GM21367 (cell line): ENCODE measurements around the gene ZNF384.

Experiments
- ATAC-seq: cut with Tn5 transposase; IDR thresholded peaks from one replicate; pipeline ENCODE4 v1.9.1; 2021; ENCODE audit not compliant: unreplicated experiment

The ZNF384 gene

GRCh38 chr12:6626654-6627283 lies 62.4 kb downstream of the ZNF384 start:
- no peak for ATAC-seq

GRCh38 chr12:6620885-6621274 lies 68.3 kb downstream of the ZNF384 start:
- no peak for ATAC-seq

DNA sequence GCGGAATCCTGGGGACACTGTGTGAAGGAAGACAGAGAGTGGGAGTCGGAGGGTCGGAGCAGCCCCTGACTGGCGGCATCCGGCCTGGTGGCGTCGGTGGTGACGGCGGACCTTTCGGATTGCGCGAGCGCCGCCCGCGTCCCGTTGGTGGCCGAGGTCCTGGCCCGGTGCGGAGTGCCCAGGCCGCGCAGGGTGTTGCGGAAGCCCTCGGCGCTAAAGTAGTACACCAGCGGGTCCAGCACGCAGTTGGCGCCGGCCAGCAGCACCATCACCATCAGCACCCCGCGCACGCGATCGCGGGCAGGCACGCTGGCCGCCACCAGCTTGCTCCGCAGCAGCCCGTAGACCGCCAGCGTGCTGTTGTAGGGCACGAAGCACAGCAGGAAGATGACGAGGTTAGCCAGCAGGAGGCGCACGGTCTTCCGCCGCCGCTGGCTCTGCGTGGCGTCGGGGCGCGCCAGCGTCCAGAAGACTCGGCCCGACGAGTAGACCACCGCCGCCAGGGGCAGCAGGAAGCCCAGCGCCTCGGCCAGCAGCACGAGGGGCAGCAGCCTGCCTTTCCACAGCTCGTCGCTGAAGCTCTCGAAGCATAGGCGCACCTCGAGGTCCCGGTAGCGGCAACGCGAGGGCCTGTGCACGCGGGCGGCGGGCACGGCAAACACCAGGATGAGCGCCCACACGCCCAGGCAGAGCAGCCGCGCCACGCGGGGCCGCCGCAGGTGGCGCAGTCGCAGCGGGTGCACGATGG lies 68.9 kb downstream of the ZNF384 start:
- no peak for ATAC-seq

- no peak for ATAC-seq
These were observed 70.5 kb downstream of the ZNF384 start for GRCh38 chr12:6618483-6619225.
